ENCODE data around the gene PSMD14.

The PSMD14 gene

DNA sequence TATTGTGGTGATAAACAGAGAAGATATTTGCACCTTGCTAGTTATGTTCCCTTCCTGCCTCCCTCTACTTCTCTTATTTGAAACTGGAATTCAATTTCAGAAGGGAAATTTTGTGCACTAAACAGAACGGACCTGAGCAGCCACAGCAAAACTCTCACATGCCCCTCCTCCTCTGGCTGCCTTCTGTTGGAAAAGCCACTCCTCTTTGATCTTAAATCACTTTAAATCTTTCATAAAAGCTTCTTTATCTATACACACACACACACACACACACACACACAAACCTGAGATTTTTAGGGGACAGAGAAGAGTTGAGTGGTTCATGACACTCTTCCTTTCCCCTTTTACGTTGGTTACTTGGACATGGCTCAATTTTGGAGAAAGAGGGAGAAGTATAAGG, 113.5 kb downstream of the PSMD14 start:
- no peak for DNase-seq

DNA sequence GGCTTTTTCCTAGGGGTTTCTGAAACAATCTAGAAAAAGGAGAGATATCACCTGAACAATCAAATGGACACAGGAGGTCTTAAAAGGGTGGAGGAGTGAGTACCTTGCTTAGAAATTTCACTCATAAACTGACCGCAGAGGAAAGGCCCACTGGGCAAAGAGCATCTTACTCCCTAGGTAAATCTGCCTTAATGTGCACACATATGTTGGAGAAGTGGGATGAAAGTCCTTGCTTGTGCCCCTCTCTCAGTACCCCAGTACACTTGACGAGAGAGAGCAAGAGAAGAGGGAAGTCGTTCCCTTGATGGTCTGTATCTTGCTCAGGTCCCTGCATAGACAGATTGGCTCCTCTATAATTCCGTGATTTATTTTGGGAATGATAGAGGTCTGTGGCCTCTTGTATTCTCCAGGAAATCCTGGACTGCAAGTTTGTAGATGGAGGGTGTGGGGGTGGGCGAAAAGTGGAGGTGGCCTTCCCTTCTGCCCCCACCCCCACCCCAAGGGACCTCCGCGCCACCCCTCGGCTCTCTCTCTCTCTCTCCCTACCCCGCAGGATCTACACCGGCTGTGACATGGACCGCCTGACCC, 114.7 kb downstream of the PSMD14 start:
- DNase-seq: no peak

DNA sequence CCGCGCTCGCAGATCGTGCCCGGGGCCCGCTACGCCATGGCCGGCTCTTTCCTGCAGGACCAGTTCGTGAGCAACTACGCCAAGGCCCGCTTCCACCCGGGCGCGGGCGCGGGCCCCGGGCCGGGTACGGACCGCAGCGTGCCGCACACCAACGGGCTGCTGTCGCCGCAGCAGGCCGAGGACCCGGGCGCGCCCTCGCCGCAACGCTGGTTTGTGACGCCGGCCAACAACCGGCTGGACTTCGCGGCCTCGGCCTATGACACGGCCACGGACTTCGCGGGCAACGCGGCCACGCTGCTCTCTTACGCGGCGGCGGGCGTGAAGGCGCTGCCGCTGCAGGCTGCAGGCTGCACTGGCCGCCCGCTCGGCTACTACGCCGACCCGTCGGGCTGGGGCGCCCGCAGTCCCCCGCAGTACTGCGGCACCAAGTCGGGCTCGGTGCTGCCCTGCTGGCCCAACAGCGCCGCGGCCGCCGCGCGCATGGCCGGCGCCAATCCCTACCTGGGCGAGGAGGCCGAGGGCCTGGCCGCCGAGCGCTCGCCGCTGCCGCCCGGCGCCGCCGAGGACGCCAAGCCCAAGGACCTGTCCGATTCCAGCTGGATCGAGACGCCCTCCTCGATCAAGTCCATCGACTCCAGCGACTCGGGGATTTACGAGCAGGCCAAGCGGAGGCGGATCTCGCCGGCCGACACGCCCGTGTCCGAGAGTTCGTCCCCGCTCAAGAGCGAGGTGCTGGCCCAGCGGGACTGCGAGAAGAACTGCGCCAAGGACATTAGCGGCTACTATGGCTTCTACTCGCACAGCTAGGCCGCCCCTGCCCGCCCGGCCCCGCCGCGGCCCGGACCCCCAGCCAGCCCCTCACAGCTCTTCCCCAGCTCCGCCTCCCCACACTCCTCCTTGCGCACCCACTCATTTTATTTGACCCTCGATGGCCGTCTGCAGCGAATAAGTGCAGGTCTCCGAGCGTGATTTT, 115.5 kb downstream of the PSMD14 start:
- no peak for DNase-seq

GRCh38 chr2:161424394-161424769, 116.2 kb downstream of the PSMD14 start:
- no peak for DNase-seq

- DNase-seq: no peak
Observed at GRCh38 chr2:161424891-161425727, 116.9 kb downstream of the PSMD14 start.

DNA sequence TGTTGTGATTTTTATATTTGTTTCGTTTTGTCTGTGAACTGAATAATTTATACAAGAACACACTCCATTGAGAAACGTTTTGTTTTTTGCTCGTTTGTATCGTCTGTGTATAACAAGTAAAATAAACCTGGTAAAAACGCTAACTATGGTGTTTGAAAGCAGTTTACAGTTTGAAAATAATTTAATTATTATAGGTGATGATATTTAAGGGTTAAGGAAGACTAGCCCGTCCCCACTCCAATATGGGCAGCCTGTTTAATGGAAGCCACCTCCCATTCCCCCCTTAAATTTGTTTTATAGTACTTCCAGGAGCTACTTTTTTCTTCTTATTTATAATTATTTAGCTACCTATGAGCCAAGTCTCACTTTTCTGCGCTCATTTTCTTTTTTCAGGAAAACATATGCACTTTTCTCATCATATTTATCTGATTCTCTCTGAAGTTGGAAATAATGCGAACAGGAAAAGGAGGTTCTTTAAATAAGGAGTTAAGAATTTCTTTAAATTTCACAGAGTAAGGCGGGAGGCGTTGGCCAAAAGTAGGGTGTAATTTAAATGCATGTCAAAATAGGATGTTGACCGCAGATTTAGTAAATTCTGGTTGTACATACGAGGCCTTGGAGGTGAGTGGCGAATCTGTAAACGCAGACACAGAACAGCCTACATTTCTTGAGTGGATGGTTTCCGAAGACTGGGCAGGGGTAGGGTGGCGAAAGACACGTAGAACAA, 117.7 kb downstream of the PSMD14 start:
- no peak for DNase-seq

DNA sequence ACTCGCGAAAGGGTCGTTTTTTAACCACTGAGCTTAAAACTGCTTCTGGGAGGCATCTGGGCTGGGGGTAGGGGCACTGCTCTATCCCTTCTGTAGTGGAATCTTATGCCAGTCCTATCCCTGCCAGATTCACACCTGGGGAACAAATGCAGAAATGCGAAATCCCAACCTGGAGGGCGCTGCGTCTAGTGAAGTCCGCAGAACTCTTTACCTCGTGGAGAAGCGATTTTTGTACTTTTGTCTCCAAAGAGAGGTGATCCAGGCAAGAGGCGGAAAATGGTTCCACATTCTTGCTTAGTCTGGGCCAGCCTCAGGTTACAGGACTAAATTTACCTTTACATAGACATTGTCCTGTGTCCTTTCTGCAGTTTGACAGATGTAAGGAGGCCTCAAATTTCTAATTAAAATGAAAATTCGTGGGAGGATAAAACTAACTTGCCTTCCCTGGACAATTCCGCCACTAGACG, 118.3 kb downstream of the PSMD14 start:
- no peak for DNase-seq

- DNase-seq: no peak
Observed at GRCh38 chr2:161426922-161427663, 118.9 kb downstream of the PSMD14 start.

DNA sequence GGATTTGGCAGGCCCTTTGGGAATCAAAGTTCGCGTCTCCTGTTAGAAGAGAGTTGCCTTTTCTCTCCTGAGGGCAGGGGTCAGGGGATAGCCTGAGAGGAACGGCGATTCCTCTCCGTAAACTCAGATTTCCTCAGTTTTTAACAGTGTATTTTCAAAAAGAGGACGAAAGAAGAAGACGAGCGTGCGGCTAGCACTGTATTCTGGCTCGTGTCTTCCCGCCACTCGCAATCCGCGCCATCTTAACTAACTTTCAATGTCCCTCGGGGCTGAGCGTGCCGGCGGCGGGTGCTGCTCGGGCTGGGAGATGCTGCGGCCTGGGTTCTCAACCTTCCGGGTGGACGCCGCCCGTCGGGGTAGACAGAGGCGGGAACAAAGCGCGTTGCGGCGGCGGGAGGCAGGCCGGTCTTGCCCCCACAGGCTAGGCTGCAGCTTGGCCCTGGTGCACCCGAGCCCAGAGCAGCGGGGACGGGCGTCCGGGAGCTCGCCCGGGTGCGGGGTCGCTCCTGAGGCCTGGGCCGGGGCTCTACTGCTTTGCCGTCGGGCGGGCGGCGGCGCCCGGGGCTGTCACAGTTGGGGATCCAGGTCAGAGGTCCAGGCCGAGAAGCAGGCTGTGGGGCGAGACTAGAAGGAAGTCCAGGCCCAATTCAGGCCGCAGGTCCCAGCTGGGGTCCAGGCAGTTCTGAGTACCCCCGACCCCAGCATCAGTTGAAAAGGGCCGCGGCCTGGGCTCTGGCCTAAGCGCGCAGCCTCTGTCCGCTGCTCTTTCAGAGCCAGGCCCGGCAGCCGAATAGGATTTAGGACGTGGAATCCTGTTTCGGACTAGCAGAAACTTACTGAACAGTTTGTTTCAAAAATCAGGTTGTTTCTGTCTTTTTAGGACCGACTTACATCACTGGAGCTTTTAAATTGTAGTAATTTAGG, 119.7 kb downstream of the PSMD14 start:
- DNase-seq: no peak

GRCh38 chr2:161430386-161430785, 122.2 kb downstream of the PSMD14 start:
- no peak for DNase-seq

GRCh38 chr2:161432107-161432506, 123.9 kb downstream of the PSMD14 start:
- no peak for DNase-seq

DNA sequence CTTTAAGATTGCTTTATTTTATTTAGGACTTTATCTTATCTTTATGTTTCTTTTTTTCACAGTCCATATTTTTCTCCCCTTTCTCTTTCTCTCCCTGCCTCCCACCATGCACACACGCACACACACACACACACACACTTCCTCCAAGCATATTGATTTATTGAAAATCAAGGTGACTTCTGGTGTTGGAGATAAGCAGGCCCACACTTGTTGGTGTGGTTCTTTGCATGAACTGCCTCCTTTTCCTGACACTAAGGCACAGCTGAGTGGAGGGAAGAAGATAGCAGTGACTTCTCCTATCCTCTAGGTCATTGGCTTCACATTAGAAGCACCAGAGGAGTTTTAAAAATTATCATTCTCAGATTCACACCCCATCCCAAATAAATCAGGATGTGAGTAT, 125.9 kb downstream of the PSMD14 start:
- DNase-seq: no peak

DNA sequence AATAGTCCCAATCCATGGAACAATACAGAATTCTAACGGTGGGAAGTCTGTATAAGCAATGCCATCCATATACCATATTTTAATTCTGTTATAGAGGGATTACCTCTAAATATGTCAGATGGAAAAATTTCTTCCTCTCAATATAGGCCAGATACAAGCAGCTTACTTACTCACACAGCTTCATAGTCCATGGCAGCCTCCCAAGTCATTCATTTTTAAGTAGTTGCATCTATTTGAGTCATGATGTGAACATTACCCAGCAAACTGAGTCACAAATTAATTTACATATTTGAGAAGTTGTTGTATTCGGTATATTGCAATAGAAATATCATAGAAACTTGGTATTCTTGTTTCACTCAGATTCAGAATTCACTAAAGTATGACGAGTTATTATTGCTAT, 128.2 kb downstream of the PSMD14 start:
- peak; percentile 55 for DNase-seq

- DNase-seq: no peak
Observed at GRCh38 chr2:161438598-161438997, 130.4 kb downstream of the PSMD14 start.

GRCh38 chr2:161445097-161445496, 136.9 kb downstream of the PSMD14 start:
- DNase-seq: no peak

DNA sequence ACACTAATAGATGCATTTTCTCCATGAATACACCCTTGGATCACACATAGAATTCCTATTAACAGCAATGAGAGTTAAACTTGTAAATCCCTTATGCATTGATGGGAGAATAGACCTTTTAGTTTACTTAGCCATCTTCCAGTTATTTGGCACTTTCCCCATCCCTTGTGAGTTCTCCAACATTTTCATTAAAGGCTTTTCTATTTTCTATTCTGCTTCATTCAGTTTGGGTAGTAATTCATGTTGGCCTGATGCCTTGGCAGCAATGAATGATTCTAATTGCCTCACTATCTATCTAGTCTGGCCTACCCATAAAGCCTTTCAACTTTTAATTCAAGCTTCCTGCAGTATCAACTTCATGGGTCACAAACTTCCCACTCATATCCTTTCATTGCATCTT, 140.2 kb downstream of the PSMD14 start:
- DNase-seq: no peak

Data from amniotic stem cell (primary cell).